Lung (tissue), 12 donors: Measurements from ENCODE around the gene ANXA11. TPM values are rescaled to one million over a fixed set of nuclear protein-coding genes. Genes with fewer than 3 reads are reported as not detected.

ENCODE experiments used
- ATAC-seq: fragments of 200-7000 bp; cut with Tn5 transposase; one replicate; pipeline ENCODE4 v1.9.1; 2020; ENCODE audit warnings: moderate number of reproducible peaks; ENCODE audit not compliant: insufficient read depth, low FRiP score
- DNase-seq, 3 donors: peaks; one replicate each; pipeline ENCODE4 v3.0.0-alpha.2; 2013 to 2017
- H3K27ac ChIP-seq, 2 donors: one replicate each; pipeline ENCODE4 v1.5.1; 2013; ENCODE audit warnings: mild to moderate bottlenecking in 2 of 2, moderate library complexity in 2 of 2, control low read depth in 1 of 2, inconsistent platforms in 1 of 2, low read depth in 1 of 2, low read length in 1 of 2
- H3K27me3 ChIP-seq, 3 donors: one replicate each; pipeline ENCODE4 v1.5.1; 2013; ENCODE audit warnings: low read length in 2 of 3; ENCODE audit not compliant: control insufficient read depth in 3 of 3, insufficient read depth in 3 of 3
- H3K36me3 ChIP-seq, 4 donors: one replicate each; pipeline ENCODE4 v1.5.1; 2013; ENCODE audit warnings: low read length in 4 of 4, mild to moderate bottlenecking in 1 of 4, moderate library complexity in 1 of 4; ENCODE audit not compliant: control insufficient read depth in 4 of 4, insufficient read depth in 4 of 4
- H3K4me1 ChIP-seq, 5 donors: one replicate each; pipeline ENCODE4 v1.5.1; 2013; ENCODE audit warnings: low read length in 5 of 5, mild to moderate bottlenecking in 2 of 5, moderate library complexity in 1 of 5; ENCODE audit not compliant: control insufficient read depth in 5 of 5, insufficient read depth in 5 of 5
- H3K4me3 ChIP-seq: one replicate; pipeline ENCODE4 v1.5.1; 2013; ENCODE audit warnings: mild to moderate bottlenecking, control low read depth, moderate library complexity
- H3K9ac ChIP-seq, 2 donors: one replicate each; pipeline ENCODE4 v1.5.1; 2013; ENCODE audit warnings: low read length in 2 of 2, control low read depth in 1 of 2; ENCODE audit not compliant: insufficient read depth in 1 of 2
- H3K9me3 ChIP-seq, 4 donors: one replicate each; pipeline ENCODE4 v1.5.1; 2013; ENCODE audit warnings: low read length in 3 of 4, mild to moderate bottlenecking in 1 of 4, moderate library complexity in 1 of 4; ENCODE audit not compliant: control insufficient read depth in 4 of 4, insufficient read depth in 3 of 4
- CTCF ChIP-seq: IDR thresholded peaks from 2 replicates; pipeline ENCODE4 v1.5.1; 2012; ENCODE audit warnings: mild to moderate bottlenecking; ENCODE audit errors: control extremely low read depth, extremely low read depth
- WGBS, 2 donors: extraction: QIAGEN DNeasy Blood & Tissue Kit; methylation state at CpG; one replicate each; pipeline ENCODE4 v1.1.7; 2013; 5-methylcytosine and 5-hydroxymethylcytosine counted together
- polyA plus RNA-seq, 2 donors: library from polyadenylated mRNA; stranded (reverse); fragments of 200-250 nt; gene quantifications; one replicate each; pipeline ENCODE4 v1.2.1, GENCODE V29; 2013
- total RNA-seq, 2 donors: library from RNA; depleted of rRNA in 1 of 2; stranded (reverse); fragments of >200 nt in 1 of 2; gene quantifications; one replicate each; pipeline ENCODE4 v1.2.1, GENCODE V29; 2014 to 2021
- donor health status: control.
- donor health status: control.
- donor health status: Bipolar disorder and iron deficiency.
- donor health status: healthy.
- donor health status: DM: yes; HTN: yes; CAD: no.

The ANXA11 gene
- total and polyA plus RNA-seq, 4 donors: 97.7 to 404 (median 209) TPM

DNA sequence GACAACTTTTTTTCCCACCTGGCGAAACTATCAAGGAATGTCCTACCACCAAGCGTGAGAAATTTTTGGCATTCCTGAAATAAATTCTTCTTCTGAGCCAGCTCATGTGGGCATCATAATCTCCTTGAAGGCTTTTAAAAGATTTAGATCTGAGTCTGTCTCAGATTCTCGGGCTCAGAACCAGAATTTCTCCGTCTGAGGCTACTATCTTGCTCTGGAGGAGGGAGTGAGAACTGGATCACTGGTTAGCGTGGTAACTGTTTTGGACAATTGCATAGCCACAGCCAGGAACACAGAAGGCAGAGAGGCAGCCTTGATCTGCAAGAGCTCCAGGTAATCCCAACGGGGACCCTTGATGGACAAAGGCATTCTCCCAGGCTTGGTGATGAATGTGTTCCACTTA lies 73.8 kb downstream of the ANXA11 start:
- Histone ChIP-seq H3K4me1 (peaks cover 0 to 27% (median 0%) of the 10 kb centered on the region in 5 donors), H3K36me3 (no peaks in the 10 kb centered on the region), H3K9me3 (no peaks in the 10 kb centered on the region), H3K4me3 (no peak overlapping the region), H3K27ac (no peak overlapping the region), H3K9ac (no peak overlapping the region), H3K27me3 (no peaks in the 10 kb centered on the region)
- 80 to 88% methylated on average over 6 of the region's 6 CpGs for WGBS, 2 donors
- ATAC-seq: no peak
- no peak for TF ChIP-seq CTCF
- no peak for DNase-seq

GRCh38 chr10:80126876-80127275 lies 78.5 kb downstream of the ANXA11 start:
- no peak overlapping the region for H3K27ac ChIP-seq
- 53 to 69% methylated on average over 4 of the region's 4 CpGs for WGBS, 2 donors
- ATAC-seq (no peak), DNase-seq (no peak)
- no peak overlapping the region for H3K4me3 ChIP-seq
- TF ChIP-seq CTCF: no peak
- no peak overlapping the region for H3K9ac ChIP-seq
- H3K9me3 ChIP-seq: no peaks in the 10 kb centered on the region
- H3K27me3 ChIP-seq: no peaks in the 10 kb centered on the region
- no peaks in the 10 kb centered on the region for H3K36me3 ChIP-seq
- H3K4me1 ChIP-seq: peaks cover 0 to 2% (median 0%) of the 10 kb centered on the region in 5 donors

GRCh38 chr10:80122746-80123145 lies 82.6 kb downstream of the ANXA11 start:
- TF ChIP-seq CTCF: no peak
- H3K4me3 ChIP-seq: no peak overlapping the region
- no peak for ATAC-seq
- H3K9ac ChIP-seq: no peak overlapping the region
- no peaks in the 10 kb centered on the region for H3K27me3 ChIP-seq
- H3K27ac ChIP-seq: no peak overlapping the region
- no peaks in the 10 kb centered on the region for H3K36me3 ChIP-seq
- WGBS, 2 donors: 72 to 80% methylated on average over 2 of the region's 2 CpGs
- no peak for DNase-seq
- no peaks in the 10 kb centered on the region for H3K9me3 ChIP-seq
- no peaks in the 10 kb centered on the region for H3K4me1 ChIP-seq

DNA sequence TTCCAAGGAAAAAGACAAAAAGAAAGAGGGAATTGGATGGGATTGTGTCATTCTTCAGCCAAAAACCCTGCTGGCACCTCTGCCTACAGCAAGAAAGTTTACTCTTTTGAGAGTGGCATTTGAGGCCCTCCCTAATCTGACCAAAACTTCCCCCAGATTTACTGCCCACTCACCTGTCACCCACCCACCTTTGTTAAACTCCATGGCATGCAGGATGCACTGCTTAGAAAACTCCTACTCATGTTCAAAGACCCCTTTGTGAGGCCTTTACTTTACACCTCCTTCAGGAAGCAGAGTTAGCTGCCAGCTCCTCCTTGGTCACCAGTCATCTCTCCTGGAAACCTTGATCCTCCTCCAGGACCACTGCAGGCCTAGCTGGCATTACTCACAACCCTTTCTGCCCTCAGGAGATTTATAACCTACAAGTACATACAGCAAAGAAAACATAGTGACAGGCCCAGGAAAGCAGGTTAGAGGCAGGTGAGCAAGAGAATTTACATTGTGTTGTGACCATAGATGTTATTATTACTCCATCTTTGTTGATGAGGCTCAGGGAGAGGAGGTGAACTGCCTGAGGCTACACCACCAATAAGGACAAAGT lies 83.1 kb downstream of the ANXA11 start:
- Histone ChIP-seq H3K27ac (peak overlapping the region in 1 of 2 donors; percentile 31), H3K9me3 (no peaks in the 10 kb centered on the region), H3K4me1 (no peaks in the 10 kb centered on the region), H3K9ac (no peak overlapping the region), H3K4me3 (no peak overlapping the region), H3K36me3 (no peaks in the 10 kb centered on the region), H3K27me3 (no peaks in the 10 kb centered on the region)
- no peak for ATAC-seq
- TF ChIP-seq CTCF: no peak
- DNase-seq: no peak
